Measurements from ENCODE around the gene SPATA13. TPM values are rescaled to one million over a fixed set of nuclear protein-coding genes. Genes with fewer than 3 reads are reported as not detected.
A peak's percentile ranks its signal among the peaks of the same experiment; 100 is the strongest.

SPATA13 gene
- total and polyA plus RNA-seq, 2 experiments from 2014 or later, result 12.4 to 19.4 TPM

DNA sequence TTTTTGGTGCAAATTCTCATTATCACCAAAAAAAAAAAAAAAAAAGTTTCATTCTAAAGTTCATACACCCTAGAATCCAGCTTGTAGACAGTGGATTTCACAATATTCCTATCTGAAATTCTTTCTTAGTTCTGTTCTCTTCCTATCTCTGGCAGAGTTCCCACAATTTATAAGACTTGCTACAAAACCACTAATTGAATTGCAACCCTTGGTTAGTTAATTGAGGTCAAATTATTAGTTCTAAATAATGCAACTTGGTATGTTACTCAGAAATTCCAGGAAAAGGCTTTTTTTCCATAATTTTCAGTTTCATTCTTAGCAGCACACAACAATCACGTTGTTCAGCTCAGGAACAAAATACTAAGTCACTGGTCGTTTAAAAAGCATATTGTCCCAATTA lies 58.5 kb downstream of the SPATA13 start:
- Histone ChIP-seq H3K9me2 (replicated peaks; ENCODE audit: insufficient read depth) (no peaks in the 10 kb centered on the region), H3K9me3 (ENCODE audit: low read depth) (no peaks in the 10 kb centered on the region), H4K20me1 (ENCODE audit: insufficient read depth, poor library complexity, severe bottlenecking) (no peaks in the 10 kb centered on the region), H2AFZ (no peak overlapping the region), H3K4me2 (no peak overlapping the region), H3K79me2 (peaks cover 2% of the 10 kb centered on the region), H3K36me3 (replicated peaks; ENCODE audit: insufficient read depth, low read depth) (no peaks in the 10 kb centered on the region), H3K27me3 (no peaks in the 10 kb centered on the region), H3K4me3 (no peak overlapping the region), H3K4me1 (ENCODE audit: insufficient read depth) (peaks cover 13% of the 10 kb centered on the region), H3K27ac (no peak overlapping the region)
- DNase-seq (ENCODE audit: low spot score), result no peak
- 88% methylated on average over 2 of the region's 2 CpGs for WGBS (ENCODE audit: low lambda C conversion rate, missing lambda C conversion rate)
- TF ChIP-seq, protein P1, sequence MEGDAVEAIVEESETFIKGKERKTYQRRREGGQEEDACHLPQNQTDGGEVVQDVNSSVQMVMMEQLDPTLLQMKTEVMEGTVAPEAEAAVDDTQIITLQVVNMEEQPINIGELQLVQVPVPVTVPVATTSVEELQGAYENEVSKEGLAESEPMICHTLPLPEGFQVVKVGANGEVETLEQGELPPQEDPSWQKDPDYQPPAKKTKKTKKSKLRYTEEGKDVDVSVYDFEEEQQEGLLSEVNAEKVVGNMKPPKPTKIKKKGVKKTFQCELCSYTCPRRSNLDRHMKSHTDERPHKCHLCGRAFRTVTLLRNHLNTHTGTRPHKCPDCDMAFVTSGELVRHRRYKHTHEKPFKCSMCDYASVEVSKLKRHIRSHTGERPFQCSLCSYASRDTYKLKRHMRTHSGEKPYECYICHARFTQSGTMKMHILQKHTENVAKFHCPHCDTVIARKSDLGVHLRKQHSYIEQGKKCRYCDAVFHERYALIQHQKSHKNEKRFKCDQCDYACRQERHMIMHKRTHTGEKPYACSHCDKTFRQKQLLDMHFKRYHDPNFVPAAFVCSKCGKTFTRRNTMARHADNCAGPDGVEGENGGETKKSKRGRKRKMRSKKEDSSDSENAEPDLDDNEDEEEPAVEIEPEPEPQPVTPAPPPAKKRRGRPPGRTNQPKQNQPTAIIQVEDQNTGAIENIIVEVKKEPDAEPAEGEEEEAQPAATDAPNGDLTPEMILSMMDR (IDR thresholded peaks at IDR 0.05; ENCODE audit: poor library complexity), result no peak
- TF ChIP-seq EZH2 (IDR thresholded peaks at IDR 0.05; ENCODE audit: borderline replicate concordance), result no peak
- no peak for TF ChIP-seq EZH2phosphoT487 (IDR thresholded peaks at IDR 0.05; ENCODE audit: low read depth, severe bottlenecking, unreplicated experiment)

DNA sequence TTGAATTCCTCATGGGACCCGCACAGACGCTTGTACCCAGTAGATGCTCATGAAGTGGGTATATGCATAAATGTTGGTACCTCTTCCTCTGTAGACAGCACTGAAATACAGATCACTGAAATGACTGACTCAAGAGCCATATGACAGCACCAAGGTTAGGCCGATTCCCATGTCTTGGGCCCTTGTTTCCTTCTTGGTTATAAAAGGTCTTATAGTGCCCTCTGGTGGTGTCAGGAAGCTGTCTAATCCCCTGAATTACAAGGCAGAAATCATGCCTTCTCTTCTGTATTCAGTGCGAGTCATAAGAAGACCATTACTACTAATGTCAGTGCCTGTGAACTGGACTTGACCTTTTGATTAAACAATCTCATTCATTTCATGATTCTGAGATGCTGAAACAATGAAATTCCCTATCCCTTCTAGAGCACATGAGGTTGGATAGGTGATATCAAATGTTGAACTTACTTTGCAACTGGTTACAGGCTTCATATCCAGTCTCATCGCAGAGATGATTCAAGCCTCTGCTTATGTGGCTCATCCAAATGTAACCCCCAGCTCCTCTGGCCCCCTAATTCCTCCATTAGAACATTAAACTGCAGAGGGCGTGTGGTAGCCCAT lies 59.7 kb downstream of the SPATA13 start:
- H2AFZ ChIP-seq, result no peak overlapping the region
- no peak overlapping the region for H3K4me3 ChIP-seq
- WGBS (ENCODE audit: low lambda C conversion rate, missing lambda C conversion rate), result 59% methylated on average over 6 of the region's 6 CpGs
- H3K9me3 ChIP-seq (ENCODE audit: low read depth), result no peaks in the 10 kb centered on the region
- H4K20me1 ChIP-seq (ENCODE audit: insufficient read depth, poor library complexity, severe bottlenecking), result no peaks in the 10 kb centered on the region
- no peak for TF ChIP-seq EZH2 (IDR thresholded peaks at IDR 0.05; ENCODE audit: borderline replicate concordance)
- no peak for TF ChIP-seq EZH2phosphoT487 (IDR thresholded peaks at IDR 0.05; ENCODE audit: low read depth, severe bottlenecking, unreplicated experiment)
- TF ChIP-seq, protein P1 (IDR thresholded peaks at IDR 0.05; ENCODE audit: poor library complexity), result peak; percentile 84
- no peaks in the 10 kb centered on the region for H3K9me2 ChIP-seq (replicated peaks; ENCODE audit: insufficient read depth)
- peaks cover 13% of the 10 kb centered on the region for H3K4me1 ChIP-seq (ENCODE audit: insufficient read depth)
- no peaks in the 10 kb centered on the region for H3K36me3 ChIP-seq (replicated peaks; ENCODE audit: insufficient read depth, low read depth)
- H3K27ac ChIP-seq, result peak overlapping the region; percentile 69
- DNase-seq (ENCODE audit: low spot score), result peak; percentile 91
- no peak overlapping the region for H3K4me2 ChIP-seq
- peaks cover 2% of the 10 kb centered on the region for H3K79me2 ChIP-seq
- H3K27me3 ChIP-seq, result no peaks in the 10 kb centered on the region

DNA sequence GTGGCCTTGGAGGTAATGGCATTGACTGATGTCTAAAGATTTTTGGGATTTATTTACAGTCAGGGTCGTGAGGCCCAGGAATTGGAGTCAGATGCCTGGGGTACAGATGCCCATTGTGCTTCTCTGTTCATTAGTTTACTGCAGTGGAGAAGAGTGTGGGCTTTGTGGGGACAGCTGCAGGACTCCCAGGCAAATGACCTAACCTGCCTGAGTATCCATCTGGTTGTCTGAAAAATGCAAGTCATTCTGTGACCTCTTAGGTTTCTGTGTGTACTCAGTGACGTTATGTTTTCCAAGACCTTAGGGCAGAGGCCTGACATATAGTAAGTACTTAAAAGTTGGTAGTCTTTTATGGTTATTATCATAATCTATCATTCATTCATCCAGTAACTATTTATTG lies 60.5 kb downstream of the SPATA13 start:
- Histone ChIP-seq H3K9me3 (ENCODE audit: low read depth) (no peaks in the 10 kb centered on the region), H3K36me3 (replicated peaks; ENCODE audit: insufficient read depth, low read depth) (no peaks in the 10 kb centered on the region), H2AFZ (no peak overlapping the region), H3K79me2 (no peaks in the 10 kb centered on the region), H3K27ac (peak overlapping the region; percentile 69), H3K4me3 (no peak overlapping the region), H4K20me1 (ENCODE audit: insufficient read depth, poor library complexity, severe bottlenecking) (no peaks in the 10 kb centered on the region), H3K4me2 (no peak overlapping the region), H3K9me2 (replicated peaks; ENCODE audit: insufficient read depth) (no peaks in the 10 kb centered on the region), H3K4me1 (ENCODE audit: insufficient read depth) (peaks cover 13% of the 10 kb centered on the region), H3K27me3 (no peaks in the 10 kb centered on the region)
- DNase-seq (ENCODE audit: low spot score), result no peak
- WGBS (ENCODE audit: low lambda C conversion rate, missing lambda C conversion rate), result 76% methylated on average over 2 of the region's 2 CpGs
- TF ChIP-seq EZH2phosphoT487 (IDR thresholded peaks at IDR 0.05; ENCODE audit: low read depth, severe bottlenecking, unreplicated experiment), result no peak
- TF ChIP-seq, protein P1 (IDR thresholded peaks at IDR 0.05; ENCODE audit: poor library complexity), result no peak
- no peak for TF ChIP-seq EZH2 (IDR thresholded peaks at IDR 0.05; ENCODE audit: borderline replicate concordance)
